Skeletal muscle cell (primary cell): ENCODE results near the gene BBS4.
"Not testable (repeated sequence)": the region's sequence is repeated elsewhere in the genome, so short reads cannot be mapped to it uniquely, and the experiment has no call there.

Experiments used
- DNase-seq: peaks from one replicate; pipeline ENCODE4 v3.0.0-alpha.2; 2010; ENCODE audit warnings: low read depth
- H3K4me3 ChIP-seq: 2 replicates; pipeline ENCODE4 v1.5.1; 2011; ENCODE audit warnings: low read depth, mild to moderate bottlenecking, control low read depth, low read length, moderate library complexity

BBS4 gene

DNA sequence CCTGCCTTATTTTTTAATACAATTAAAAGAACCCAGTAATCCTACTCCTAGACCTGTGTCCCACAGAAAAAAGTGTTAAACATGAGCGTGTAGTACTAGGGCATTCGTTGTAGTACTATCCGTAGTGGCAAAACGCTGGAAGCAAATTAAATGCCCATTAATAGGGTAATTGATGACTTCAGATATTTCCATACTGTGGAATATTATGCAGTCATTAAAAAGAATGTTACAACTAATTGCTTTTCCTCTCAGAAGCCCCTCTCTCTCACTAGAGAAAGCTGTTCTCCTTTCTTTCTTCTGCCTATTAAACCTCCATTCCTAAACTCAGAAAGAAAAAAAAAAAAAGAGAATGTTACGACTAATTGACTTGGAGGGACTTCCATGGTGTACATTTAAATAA, 2.7 kb downstream of the BBS4 start:
- no peak overlapping the region for H3K4me3 ChIP-seq
- DNase-seq, result no peak

DNA sequence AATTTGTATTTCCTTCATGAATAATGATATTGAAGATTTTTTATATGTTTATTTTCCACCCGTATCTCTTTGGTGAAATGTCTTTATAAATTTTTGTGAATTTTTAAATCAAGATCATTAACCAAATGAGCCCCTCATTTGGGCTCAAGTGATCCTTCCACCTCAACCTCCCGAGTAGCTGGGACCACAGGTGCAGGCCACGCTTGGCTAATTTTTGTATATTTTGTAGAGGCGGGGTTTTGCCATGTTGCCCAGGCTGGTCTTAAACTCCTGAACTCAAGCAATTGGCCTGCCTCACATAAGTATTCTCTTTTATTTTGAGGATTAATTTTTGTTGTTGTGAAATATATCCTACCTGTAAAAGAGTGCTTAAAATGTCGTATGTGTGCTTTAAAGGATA, 4.9 kb downstream of the BBS4 start:
- no peak overlapping the region for H3K4me3 ChIP-seq
- no peak for DNase-seq

- DNase-seq, result no peak
- H3K4me3 ChIP-seq, result no peak overlapping the region
Observed at GRCh38 chr15:72698938-72699337, 12.9 kb downstream of the BBS4 start.

- no peak overlapping the region for H3K4me3 ChIP-seq
- no peak for DNase-seq
Observed at GRCh38 chr15:72700076-72700475, 14.1 kb downstream of the BBS4 start.

DNA sequence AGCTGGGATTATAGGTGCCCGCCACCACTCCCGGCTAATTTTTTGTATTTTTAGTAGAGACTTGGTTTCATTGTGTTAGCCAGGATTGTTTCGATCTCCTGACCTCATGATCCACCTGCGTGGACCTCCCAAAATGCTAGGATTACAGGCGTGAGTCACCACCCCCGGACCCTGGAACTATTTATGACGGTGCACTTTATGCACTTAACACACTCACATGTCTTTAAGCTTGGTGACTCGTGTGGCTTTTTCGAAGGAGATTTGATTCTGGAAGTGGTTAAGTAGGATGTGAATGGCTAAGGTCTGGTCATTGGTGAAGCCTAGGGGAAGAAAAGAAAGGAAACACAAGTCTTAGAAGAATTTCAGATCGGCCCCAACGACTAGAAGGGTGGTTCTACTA, 20.3 kb downstream of the BBS4 start:
- DNase-seq, result no peak
- no peak overlapping the region for H3K4me3 ChIP-seq

GRCh38 chr15:72708551-72709303, 22.7 kb downstream of the BBS4 start:
- not testable (repeated sequence) for DNase-seq, H3K4me3 ChIP-seq

DNA sequence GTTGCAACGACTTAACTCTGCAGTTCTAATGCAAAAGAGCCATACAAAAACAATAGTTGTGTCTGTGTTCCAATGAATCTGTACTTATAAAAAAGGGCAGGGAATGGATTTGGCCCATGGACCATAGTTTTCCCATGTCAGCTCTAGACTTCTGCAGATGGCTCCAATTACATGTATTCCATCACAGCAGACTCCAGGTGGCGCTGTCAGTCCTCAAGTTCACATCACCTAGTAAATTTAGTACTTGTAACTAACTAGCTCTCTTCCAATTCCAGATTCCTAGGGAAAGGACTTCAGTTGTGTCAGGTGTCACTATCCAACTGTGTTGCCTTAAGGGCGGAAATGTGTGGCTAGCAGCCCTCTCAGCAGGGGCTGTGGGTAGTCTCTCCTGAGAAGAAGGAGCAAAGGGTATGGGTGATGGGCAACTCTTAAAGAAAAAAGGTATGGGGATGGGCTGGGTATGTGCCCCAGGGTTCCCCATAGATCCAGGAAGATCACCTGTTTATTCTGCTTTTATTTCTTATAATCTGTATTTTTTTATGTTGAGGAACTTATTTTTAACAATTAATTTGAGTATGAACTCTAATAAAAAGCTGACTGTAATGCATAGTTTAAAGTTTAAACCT, 36.2 kb downstream of the BBS4 start:
- peak; percentile 28 for DNase-seq
- H3K4me3 ChIP-seq, result no peak overlapping the region

- no peak for DNase-seq
- no peak overlapping the region for H3K4me3 ChIP-seq
Observed at GRCh38 chr15:72724028-72724427, 38.0 kb downstream of the BBS4 start.

DNA sequence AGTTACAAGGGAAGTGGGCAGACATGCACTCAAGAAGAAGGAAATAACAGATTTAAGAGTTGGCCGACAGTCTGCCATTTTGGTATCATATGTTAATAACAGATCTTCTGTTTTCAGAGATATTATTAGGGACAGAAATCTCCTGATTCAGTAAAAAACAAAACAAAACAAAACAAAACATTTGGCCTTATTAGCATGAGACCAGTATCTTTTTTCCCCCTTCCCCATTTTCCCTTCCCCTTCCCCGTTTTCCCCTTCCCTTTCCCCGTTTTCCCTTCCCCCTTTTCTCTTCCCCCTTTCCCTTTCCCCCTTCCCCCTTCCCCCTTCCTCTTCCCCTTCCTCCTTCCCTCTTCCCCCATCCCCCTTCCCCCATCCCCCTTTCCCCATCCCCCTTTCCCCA, 39.4 kb downstream of the BBS4 start:
- no peak for DNase-seq
- no peak overlapping the region for H3K4me3 ChIP-seq

DNA sequence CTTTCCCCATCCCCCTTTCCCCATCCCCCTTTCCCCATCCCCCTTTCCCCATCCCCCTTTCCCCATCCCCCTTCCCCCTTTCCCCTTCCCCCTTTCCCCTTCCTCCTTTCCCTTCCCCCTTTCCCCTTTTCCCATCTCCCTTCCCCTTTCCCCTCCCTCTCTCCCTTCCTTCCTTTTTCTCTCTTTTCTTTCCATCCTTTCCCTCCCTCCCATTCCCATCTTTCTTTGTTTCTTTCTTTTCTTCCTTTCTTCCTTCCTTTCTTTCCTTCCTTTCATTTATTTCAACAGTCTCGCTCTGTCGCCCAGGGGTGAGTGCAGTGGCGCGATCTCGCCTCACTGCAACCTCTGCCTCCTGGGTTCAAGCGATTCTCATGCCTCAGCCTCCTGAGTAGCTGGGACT, 39.8 kb downstream of the BBS4 start:
- DNase-seq, H3K4me3 ChIP-seq: not testable (repeated sequence)

DNA sequence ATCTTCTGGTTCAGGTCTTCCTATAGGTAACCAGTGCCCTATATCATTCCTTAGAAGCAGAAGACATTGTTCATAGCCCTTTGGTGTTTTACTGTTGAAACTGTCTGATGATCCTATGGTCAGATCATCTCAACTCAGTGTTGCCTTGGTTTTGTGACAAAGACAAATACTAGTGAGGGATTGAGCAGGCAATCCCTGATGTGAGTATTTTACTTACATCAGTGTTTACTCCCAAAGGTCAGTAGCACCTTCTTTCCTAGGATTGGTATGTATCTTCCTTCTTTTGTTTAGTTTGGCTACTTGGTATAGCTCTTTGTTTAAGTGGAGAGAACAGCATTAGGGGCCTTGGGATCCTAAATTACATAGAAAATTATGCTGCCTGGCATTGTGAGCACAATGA, 41.1 kb downstream of the BBS4 start:
- no peak for DNase-seq
- H3K4me3 ChIP-seq, result no peak overlapping the region

DNA sequence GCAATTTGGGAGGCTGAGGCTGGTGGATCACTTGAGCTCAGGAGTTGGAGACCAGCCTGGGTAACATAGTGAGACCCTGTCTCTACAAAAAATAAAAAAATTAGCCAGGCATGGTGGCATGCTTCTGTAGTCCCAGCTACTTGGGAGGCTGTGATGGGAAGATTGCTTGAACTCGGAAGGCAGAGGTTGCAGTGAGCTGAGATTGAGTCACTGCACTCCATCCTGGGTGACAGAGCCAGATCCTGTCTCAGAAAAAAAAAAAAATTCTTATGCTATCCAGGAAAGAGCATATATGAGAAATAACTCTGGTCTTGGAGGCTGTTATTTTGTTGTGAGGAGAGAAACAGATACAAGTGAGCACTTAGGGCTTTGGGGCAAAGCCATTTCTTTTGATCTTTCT, 42.2 kb downstream of the BBS4 start:
- not testable (repeated sequence) for DNase-seq, H3K4me3 ChIP-seq

DNA sequence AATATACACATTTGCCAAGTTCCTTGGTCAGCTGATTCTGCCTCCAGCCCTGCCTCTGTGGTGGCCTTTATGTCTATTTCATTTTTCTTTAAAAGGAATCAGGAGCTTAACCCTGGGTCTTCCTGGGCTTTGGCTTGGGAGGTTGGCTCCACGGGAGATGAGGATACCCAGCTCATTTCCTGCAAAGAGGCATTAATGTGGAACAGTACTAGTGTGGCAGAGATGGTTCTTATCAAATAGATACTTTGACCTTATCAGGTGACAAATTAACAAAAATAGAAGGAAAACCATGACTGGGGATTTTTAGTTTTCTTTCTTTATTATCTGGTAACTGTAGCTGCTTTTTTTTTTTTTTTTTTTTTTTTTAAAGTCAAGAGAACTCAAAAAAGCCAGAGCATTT, 42.8 kb downstream of the BBS4 start:
- no peak for DNase-seq
- H3K4me3 ChIP-seq, result no peak overlapping the region

GRCh38 chr15:72732086-72732485, 46.1 kb downstream of the BBS4 start:
- no peak for DNase-seq
- no peak overlapping the region for H3K4me3 ChIP-seq

- H3K4me3 ChIP-seq, result no peak overlapping the region
- no peak for DNase-seq
Observed at GRCh38 chr15:72732516-72732915, 46.5 kb downstream of the BBS4 start.

GRCh38 chr15:72733941-72734738, 48.1 kb downstream of the BBS4 start:
- H3K4me3 ChIP-seq, result no peak overlapping the region
- DNase-seq, result no peak

- H3K4me3 ChIP-seq, result no peak overlapping the region
Observed at GRCh38 chr15:72735111-72735510, 49.1 kb downstream of the BBS4 start.

GRCh38 chr15:72737061-72737460, 51.1 kb downstream of the BBS4 start:
- DNase-seq, result no peak
- H3K4me3 ChIP-seq, result no peak overlapping the region

More at GRCh38 chr15:72735111-72735510, 49.1 kb downstream of the BBS4 start:
- no peak for DNase-seq

- H3K4me3 ChIP-seq, result no peak overlapping the region
- DNase-seq, result no peak
Observed at GRCh38 chr15:72737723-72738122, 51.7 kb downstream of the BBS4 start.

DNA sequence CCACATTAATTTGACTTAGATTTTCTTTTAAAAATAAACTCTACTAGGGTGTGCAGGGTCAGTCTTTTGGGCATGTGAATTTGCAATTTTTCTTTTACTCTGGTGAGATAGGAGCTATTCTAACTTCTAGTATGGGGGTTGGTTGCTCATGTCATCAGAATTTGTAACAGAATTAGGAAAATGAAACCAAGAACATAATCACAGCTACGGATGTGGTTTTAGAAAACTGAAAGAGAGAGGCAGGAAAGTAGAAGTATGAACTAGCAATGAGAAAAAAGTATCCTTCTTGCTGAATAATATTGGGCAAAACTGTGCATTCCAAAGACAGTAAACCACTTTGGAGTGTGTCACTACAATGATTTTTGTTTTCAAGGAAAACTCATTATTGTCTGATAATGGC, 54.2 kb downstream of the BBS4 start:
- DNase-seq, result no peak
- no peak overlapping the region for H3K4me3 ChIP-seq
